ENCODE measurements around the gene CCDC90B. TPM values are rescaled to one million over a fixed set of nuclear protein-coding genes. Genes with fewer than 3 reads are reported as not detected.

The CCDC90B gene, protein sequence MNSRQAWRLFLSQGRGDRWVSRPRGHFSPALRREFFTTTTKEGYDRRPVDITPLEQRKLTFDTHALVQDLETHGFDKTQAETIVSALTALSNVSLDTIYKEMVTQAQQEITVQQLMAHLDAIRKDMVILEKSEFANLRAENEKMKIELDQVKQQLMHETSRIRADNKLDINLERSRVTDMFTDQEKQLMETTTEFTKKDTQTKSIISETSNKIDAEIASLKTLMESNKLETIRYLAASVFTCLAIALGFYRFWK
- 43.4 and 45.4 TPM in 2 replicates for total RNA-seq

DNA sequence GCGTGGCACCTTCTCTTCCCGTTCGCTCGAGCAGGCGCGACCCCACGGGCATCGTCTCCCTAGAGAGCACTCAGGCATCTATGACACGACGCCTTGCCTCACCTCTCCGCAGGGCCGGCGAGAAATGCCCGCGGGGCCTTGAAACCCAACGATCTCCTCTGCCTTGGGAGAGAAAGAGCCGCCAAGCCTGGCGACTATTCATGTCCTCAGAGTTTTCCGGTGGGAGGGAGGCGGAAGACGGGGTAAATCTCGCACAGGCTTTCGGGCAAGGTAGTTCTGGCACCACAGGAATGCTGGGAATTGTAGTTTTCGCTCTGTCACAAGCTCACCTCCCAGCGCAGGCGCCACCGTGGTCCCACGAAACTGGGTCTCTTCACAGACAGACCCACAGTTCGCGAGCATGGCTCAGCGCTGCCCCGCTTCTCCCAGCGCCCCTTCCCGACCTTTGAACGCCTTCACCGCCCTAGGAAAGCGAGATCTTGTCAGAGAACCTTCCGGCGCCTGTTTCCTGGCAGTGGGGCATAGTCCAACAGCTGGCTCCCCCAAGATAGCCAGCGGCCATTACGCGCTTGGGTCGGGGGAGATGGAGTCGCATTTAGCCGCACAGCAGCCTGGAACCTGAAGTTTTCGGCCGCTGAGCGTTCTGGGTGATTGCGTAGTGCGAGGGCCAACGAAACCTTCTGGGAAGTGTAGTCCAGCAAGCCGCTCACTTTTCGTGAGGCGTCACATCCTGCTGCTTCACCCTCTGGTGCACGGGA, at the start of gene CCDC90B:
Gene CCDC90B (minus strand): TSS at position 597 of the 758 bp plus-strand sequence. CDS start 395 bp downstream, at position 202.

Other genes starting within 250 kb of the CCDC90B start
- 1.6 and 7.3 TPM in 2 replicates for gene RAB30, start 214.5 kb downstream of the CCDC90B start, total RNA-seq
- 17.4 and 21.9 TPM in 2 replicates for gene PCF11, start 129.2 kb downstream of the CCDC90B start, total RNA-seq
- gene ANKRD42, start 92.7 kb downstream of the CCDC90B start, total RNA-seq: 4.1 and 7.2 TPM in 2 replicates